HG03025 (cell line): ENCODE measurements around the gene SSX2IP.
"Not testable (repeated sequence)": the region's sequence is repeated elsewhere in the genome, so short reads cannot be mapped to it uniquely, and the experiment has no call there.

Experiments used
- ATAC-seq: cut with Tn5 transposase; IDR thresholded peaks from one replicate; pipeline ENCODE4 v1.9.1; 2021; ENCODE audit warnings: mild to moderate bottlenecking, moderate library complexity; ENCODE audit not compliant: unreplicated experiment, low FRiP score

The SSX2IP gene

GRCh38 chr1:84690397-84691121, at the start of gene SSX2IP:
TSS of gene SSX2IP (minus strand) at chr1:84690461. CDS start at chr1:84671219, 19,242 bp downstream.
- ATAC-seq, result peak; percentile 91

- ATAC-seq, result no peak
Observed at GRCh38 chr1:84738237-84738636, 48.0 kb upstream of the SSX2IP start.

GRCh38 chr1:84737590-84737989, 47.3 kb upstream of the SSX2IP start:
- no peak for ATAC-seq

GRCh38 chr1:84736944-84737343, 46.7 kb upstream of the SSX2IP start:
- ATAC-seq, result no peak

- ATAC-seq, result no peak
Observed at GRCh38 chr1:84736445-84736844, 46.2 kb upstream of the SSX2IP start.

- ATAC-seq, result no peak
Observed at GRCh38 chr1:84735483-84735882, 45.2 kb upstream of the SSX2IP start.

GRCh38 chr1:84732520-84732919, 42.3 kb upstream of the SSX2IP start:
- no peak for ATAC-seq

GRCh38 chr1:84731519-84731918, 41.3 kb upstream of the SSX2IP start:
- no peak for ATAC-seq

- ATAC-seq, result not testable (repeated sequence)
Observed at GRCh38 chr1:84727711-84728110, 37.5 kb upstream of the SSX2IP start.

- no peak for ATAC-seq
Observed at GRCh38 chr1:84726593-84727499, 36.6 kb upstream of the SSX2IP start.

- peak; percentile 84 for ATAC-seq
Observed at GRCh38 chr1:84724128-84724860, 34.0 kb upstream of the SSX2IP start.

GRCh38 chr1:84722794-84723193, 32.5 kb upstream of the SSX2IP start:
- ATAC-seq, result no peak

- not testable (repeated sequence) for ATAC-seq
Observed at GRCh38 chr1:84721872-84722271, 31.6 kb upstream of the SSX2IP start.

- no peak for ATAC-seq
Observed at GRCh38 chr1:84721152-84721551, 30.9 kb upstream of the SSX2IP start.

GRCh38 chr1:84720221-84720780, 30.0 kb upstream of the SSX2IP start:
- ATAC-seq, result no peak

GRCh38 chr1:84719543-84720217, 29.4 kb upstream of the SSX2IP start:
- ATAC-seq, result no peak

- ATAC-seq, result no peak
Observed at GRCh38 chr1:84715342-84716019, 25.2 kb upstream of the SSX2IP start.

GRCh38 chr1:84712276-84712874, 22.1 kb upstream of the SSX2IP start:
- ATAC-seq, result no peak

- ATAC-seq, result no peak
Observed at GRCh38 chr1:84711869-84712268, 21.6 kb upstream of the SSX2IP start.
